Measurements from ENCODE around the gene ZNF700. TPM values are rescaled to one million over a fixed set of nuclear protein-coding genes. Genes with fewer than 3 reads are reported as not detected.
A peak's percentile ranks its signal among the peaks of the same experiment; 100 is the strongest.

Gene ZNF700
- total and polyA plus RNA-seq, 9 of the 15 experiments (the other 6 are each of a cell fraction or from before 2014, with no cell fraction given): 10.3 to 24.7 (median 14.1) TPM

DNA sequence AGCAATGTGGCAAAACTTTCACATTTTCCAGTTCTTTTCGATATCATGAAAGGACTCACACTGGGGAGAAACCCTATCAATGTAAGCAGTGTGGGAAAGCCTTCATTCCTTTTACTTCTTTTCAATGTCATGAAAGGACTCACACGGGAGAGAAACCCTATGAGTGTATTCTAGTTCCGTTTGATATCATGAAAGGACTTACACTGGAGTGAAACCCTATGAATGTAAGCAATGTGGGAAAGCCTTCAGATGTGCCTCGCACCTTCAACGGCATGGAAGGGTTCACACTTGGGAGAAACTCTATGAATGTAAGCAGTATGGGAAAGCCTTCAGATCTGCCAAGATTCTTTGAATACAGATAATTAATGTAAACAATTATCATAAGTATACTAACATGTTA, 25.4 kb downstream of the ZNF700 start:
- Histone ChIP-seq H3K4me3 (no peak overlapping the region), H3K27me3 (ENCODE audit: control insufficient read depth in 2 of 2, insufficient read depth in 2 of 2, low read length in 2 of 2) (no peaks in the 10 kb centered on the region), H3K36me3 (ENCODE audit: control insufficient read depth, insufficient read depth, low read length) (peaks cover 50% of the 10 kb centered on the region), H4K20me1 (replicated peaks; ENCODE audit: control insufficient read depth, insufficient read depth, low read length) (no peaks in the 10 kb centered on the region), H3K27ac (ENCODE audit: extremely low read depth, low read depth, low read length) (no peak overlapping the region), H3K9ac (ENCODE audit: insufficient read depth in 1 of 2, low read depth in 2 of 2, low read length in 2 of 2) (no peak overlapping the region), H3K9me3 (replicated peaks; ENCODE audit: control insufficient read depth, insufficient read depth, low read depth, low read length) (peaks cover 56% of the 10 kb centered on the region), H3K79me2 (ENCODE audit: control insufficient read depth, insufficient read depth, low read length) (no peaks in the 10 kb centered on the region), H3K4me1 (replicated peaks in 1 of 2; ENCODE audit: control insufficient read depth in 2 of 2, insufficient read depth in 2 of 2, low read length in 2 of 2) (no peaks in the 10 kb centered on the region), H3K4me2 (ENCODE audit: insufficient read depth, low read length) (no peak overlapping the region), H2AFZ (ENCODE audit: low read depth, low read length) (no peak overlapping the region), H3K9me1 (ENCODE audit: control insufficient read depth, insufficient read depth, low read length) (no peaks in the 10 kb centered on the region)
- BruUV-seq (replicated peaks): no TSS peak
- DNase-seq (ENCODE audit: extremely low read depth in 1 of 4, low spot score in 3 of 4): no peak
- ChIA-PET POLR2A (no interaction called here), CTCF (ENCODE audit: low intra/inter-chr PET ratio) (no interaction called here)
- WGBS (ENCODE audit: insufficient coverage, low coverage, missing lambda C conversion rate): 95% methylated on average over 5 of the region's 5 CpGs
- ATAC-seq: no peak
- intact Hi-C loops (cut with micrococcal nuclease) (no loop called here), in situ Hi-C loops (cut with MboI) (no loop called here)
- FAIRE-seq: peak; percentile 23
- no peak for TF ChIP-seq KAT8 (IDR thresholded peaks at IDR 0.05; ENCODE audit: low read depth)
- no peak for TF ChIP-seq GTF2A2 (tag; IDR thresholded peaks at IDR 0.05)
- TF ChIP-seq STAT5A (IDR thresholded peaks at IDR 0.05; ENCODE audit: borderline replicate concordance, low read length): no peak
- no peak for TF ChIP-seq TRIM24 (IDR thresholded peaks at IDR 0.05)
- TF ChIP-seq MCM3 (IDR thresholded peaks at IDR 0.05): no peak
- TF ChIP-seq CHD1 (IDR thresholded peaks at IDR 0.05; ENCODE audit: low read length): no peak
- TF ChIP-seq ZNF274 (IDR thresholded peaks at IDR 0.05; ENCODE audit: borderline replicate concordance, low read depth, low read length): peak; percentile 80; the same call in 1 of the 2 replicates
- TF ChIP-seq, protein P1, sequence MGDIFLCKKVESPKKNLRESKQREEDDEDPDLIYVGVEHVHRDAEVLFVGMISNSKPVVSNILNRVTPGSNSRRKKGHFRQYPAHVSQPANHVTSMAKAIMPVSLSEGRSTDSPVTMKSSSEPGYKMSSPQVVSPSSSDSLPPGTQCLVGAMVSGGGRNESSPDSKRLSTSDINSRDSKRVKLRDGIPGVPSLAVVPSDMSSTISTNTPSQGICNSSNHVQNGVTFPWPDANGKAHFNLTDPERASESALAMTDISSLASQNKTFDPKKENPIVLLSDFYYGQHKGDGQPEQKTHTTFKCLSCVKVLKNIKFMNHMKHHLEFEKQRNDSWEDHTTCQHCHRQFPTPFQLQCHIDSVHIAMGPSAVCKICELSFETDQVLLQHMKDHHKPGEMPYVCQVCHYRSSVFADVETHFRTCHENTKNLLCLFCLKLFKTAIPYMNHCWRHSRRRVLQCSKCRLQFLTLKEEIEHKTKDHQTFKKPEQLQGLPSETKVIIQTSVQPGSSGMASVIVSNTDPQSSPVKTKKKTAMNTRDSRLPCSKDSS (IDR thresholded peaks at IDR 0.05; ENCODE audit: low read depth, partially characterized antibody): peak; percentile 61
- TF ChIP-seq, protein P2, sequence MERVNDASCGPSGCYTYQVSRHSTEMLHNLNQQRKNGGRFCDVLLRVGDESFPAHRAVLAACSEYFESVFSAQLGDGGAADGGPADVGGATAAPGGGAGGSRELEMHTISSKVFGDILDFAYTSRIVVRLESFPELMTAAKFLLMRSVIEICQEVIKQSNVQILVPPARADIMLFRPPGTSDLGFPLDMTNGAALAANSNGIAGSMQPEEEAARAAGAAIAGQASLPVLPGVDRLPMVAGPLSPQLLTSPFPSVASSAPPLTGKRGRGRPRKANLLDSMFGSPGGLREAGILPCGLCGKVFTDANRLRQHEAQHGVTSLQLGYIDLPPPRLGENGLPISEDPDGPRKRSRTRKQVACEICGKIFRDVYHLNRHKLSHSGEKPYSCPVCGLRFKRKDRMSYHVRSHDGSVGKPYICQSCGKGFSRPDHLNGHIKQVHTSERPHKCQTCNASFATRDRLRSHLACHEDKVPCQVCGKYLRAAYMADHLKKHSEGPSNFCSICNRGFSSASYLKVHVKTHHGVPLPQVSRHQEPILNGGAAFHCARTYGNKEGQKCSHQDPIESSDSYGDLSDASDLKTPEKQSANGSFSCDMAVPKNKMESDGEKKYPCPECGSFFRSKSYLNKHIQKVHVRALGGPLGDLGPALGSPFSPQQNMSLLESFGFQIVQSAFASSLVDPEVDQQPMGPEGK (CRISPR knock-in tag; IDR thresholded peaks at IDR 0.05; ENCODE audit: borderline replicate concordance): no peak
- TF ChIP-seq, protein P3, sequence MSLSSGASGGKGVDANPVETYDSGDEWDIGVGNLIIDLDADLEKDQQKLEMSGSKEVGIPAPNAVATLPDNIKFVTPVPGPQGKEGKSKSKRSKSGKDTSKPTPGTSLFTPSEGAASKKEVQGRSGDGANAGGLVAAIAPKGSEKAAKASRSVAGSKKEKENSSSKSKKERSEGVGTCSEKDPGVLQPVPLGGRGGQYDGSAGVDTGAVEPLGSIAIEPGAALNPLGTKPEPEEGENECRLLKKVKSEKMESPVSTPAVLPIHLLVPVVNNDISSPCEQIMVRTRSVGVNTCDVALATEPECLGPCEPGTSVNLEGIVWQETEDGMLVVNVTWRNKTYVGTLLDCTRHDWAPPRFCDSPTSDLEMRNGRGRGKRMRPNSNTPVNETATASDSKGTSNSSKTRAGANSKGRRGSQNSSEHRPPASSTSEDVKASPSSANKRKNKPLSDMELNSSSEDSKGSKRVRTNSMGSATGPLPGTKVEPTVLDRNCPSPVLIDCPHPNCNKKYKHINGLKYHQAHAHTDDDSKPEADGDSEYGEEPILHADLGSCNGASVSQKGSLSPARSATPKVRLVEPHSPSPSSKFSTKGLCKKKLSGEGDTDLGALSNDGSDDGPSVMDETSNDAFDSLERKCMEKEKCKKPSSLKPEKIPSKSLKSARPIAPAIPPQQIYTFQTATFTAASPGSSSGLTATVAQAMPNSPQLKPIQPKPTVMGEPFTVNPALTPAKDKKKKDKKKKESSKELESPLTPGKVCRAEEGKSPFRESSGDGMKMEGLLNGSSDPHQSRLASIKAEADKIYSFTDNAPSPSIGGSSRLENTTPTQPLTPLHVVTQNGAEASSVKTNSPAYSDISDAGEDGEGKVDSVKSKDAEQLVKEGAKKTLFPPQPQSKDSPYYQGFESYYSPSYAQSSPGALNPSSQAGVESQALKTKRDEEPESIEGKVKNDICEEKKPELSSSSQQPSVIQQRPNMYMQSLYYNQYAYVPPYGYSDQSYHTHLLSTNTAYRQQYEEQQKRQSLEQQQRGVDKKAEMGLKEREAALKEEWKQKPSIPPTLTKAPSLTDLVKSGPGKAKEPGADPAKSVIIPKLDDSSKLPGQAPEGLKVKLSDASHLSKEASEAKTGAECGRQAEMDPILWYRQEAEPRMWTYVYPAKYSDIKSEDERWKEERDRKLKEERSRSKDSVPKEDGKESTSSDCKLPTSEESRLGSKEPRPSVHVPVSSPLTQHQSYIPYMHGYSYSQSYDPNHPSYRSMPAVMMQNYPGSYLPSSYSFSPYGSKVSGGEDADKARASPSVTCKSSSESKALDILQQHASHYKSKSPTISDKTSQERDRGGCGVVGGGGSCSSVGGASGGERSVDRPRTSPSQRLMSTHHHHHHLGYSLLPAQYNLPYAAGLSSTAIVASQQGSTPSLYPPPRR (CRISPR knock-in tag; IDR thresholded peaks at IDR 0.05; ENCODE audit: borderline replicate concordance): no peak
- no peak for TF ChIP-seq CREM (IDR thresholded peaks at IDR 0.05; ENCODE audit: low read depth)
- TF ChIP-seq BRD9 (IDR thresholded peaks at IDR 0.05; ENCODE audit: low read depth, partially characterized antibody): no peak
- no peak for TF ChIP-seq BRCA1 (IDR thresholded peaks at IDR 0.05)
- TF ChIP-seq BRCA1 (CRISPR knock-in tag; IDR thresholded peaks at IDR 0.05): no peak
- 0 out of 2 replicates have a peak, but pooled peaks have one; percentile 22 for TF ChIP-seq CBX5 (IDR thresholded peaks at IDR 0.05; ENCODE audit: borderline replicate concordance, low read depth)
